ENCODE measurements around the gene CCL22.
"Not testable (repeated sequence)": the region's sequence is repeated elsewhere in the genome, so short reads cannot be mapped to it uniquely, and the experiment has no call there.

Gene CCL22, protein sequence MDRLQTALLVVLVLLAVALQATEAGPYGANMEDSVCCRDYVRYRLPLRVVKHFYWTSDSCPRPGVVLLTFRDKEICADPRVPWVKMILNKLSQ

DNA sequence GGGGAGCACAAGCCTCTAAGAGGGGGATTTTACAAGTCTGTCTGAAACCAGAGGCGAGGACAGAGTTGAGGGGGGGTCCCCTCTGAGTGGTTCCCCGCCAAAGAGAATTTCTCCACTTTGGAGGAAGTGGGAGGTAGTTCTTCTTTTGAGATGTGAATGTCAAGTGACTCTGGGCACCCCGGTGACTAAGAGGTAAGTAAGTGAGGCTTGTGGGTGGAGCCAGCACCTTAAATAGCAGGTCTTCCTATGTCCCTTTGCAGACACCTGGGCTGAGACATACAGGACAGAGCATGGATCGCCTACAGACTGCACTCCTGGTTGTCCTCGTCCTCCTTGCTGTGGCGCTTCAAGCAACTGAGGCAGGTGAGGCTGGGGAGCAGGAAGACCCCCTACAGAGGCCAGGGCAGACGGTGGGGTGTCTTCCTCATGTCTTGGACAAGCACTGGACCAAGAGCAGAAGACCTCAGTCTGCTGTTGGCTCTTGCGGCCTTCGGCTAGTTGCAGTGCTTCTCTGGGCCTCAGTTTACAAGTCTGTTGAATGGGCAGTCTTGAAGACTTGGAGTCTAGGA, at the start of gene CCL22:
Gene CCL22, plus strand, starts transcription at position 257 of the 569 bp plus-strand sequence. Its CDS starts 34 bp downstream, at position 291.
- no peak for DNase-seq

DNA sequence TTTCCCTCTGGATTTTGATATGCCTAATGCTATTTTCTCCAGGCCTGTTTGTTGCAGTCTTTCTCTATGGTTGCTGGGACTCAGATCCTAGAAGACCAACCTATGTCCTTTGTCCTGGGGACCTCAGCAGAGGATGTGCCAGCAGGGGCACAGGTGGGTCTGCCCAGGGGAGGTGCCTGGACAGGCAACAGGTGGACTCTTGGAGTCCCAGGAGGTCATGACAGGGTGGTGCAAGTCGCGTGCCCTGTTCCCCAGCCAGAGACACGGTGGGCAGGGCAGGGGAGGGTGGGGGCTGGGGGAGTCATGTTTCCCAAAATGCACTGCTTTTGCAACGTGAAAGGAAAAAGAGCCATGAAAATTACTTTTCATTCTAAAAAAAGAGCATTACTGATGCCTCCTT, 47.8 kb upstream of the CCL22 start:
- DNase-seq, result no peak

DNA sequence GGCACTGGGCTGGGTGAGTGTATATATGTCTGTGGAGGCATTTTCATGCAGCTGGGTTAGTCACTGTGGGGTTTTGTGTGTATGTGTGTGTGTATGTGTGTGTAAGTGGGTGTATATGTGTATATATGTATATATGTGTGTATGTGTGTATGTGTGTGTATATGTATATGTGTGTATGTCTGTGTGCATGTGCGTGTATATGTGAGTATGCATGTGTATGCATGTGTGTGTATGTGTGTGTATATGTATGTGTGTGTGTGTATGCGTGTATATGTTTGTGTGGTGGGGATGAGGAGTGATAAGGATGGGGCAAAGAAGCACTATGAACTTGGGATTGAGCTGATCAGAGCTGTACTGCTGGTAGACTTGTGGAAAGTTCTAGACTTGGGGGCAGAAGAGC, 45.1 kb upstream of the CCL22 start:
- no peak for DNase-seq

DNA sequence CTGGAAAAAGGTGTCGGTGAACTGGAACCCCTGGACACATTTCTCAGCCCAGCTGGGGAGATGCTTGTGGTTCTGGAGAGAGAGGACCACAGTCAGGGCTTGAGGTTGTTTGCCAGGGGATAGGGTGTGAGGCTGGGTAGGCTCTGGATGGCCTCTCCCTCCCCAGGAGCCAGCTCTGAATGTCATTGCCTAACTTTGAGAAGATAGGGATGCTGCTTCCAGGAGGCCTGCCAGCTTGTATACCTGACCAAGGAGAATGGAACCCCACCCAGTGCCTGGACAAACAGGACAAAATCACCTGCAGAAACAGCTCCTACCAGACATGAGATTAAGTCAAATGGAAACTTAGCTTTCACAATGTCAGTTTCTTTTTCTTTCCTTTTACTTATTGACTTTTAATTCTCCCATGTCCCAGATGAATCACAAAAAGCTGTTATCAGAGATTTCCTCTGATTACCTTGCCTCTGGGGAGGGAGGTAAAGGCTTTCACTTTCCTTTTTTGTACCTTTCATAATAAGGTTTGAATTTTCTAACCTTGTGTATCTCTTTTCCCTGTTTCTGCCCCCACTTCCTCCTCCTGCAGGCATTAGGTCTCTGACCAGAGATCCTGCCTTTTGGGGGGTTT, 44.3 kb upstream of the CCL22 start:
- no peak for DNase-seq

DNA sequence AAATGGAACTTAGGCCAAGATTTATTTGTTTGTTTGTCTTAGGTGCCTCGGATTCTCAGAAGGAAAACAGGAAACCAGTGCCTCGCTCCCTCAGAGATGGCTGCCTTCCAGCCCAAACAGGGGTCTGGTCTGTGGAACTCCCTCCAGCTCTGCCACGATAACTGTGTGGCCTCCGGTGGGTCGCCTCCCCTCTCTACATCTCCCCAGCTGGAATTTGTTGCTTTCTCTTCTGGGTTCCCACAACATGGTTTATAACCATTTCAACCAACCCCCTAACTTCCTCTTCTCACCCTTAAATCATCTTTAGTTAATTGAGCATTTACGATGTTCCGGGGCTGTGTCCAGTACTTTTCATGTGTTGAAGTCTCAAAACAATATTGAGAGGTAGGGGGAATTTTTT, 43.2 kb upstream of the CCL22 start:
- no peak for DNase-seq

DNA sequence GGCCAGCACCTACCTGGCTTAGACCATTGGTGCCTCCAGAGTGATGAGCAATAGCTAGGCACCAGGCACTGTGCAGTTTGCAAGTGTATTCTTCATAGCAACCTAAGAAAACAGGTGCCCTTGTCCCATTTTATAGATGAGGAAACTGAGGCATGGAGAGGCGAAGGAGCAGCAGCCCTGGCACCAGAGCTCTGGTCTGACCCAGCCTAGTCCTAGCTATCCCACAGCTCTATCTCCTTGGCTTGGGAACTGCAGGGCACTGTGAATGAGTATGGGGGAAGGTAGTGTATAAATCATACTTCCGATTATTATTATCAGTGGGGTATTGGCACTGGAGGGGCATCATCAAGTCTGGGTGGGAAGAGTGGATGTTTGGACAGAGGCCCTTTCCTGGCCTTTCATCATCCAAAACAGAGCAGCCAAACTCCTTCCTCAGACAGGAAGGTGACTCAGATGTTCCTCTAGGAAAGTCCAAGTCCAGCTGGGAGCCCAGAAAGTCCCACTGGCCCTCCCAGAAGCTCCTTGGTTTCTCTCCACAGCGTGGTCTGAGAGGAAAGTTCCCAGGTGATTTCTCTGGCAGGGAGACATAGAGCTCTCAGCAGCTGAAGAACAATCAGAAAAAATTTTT, 42.1 kb upstream of the CCL22 start:
- DNase-seq, result no peak

DNA sequence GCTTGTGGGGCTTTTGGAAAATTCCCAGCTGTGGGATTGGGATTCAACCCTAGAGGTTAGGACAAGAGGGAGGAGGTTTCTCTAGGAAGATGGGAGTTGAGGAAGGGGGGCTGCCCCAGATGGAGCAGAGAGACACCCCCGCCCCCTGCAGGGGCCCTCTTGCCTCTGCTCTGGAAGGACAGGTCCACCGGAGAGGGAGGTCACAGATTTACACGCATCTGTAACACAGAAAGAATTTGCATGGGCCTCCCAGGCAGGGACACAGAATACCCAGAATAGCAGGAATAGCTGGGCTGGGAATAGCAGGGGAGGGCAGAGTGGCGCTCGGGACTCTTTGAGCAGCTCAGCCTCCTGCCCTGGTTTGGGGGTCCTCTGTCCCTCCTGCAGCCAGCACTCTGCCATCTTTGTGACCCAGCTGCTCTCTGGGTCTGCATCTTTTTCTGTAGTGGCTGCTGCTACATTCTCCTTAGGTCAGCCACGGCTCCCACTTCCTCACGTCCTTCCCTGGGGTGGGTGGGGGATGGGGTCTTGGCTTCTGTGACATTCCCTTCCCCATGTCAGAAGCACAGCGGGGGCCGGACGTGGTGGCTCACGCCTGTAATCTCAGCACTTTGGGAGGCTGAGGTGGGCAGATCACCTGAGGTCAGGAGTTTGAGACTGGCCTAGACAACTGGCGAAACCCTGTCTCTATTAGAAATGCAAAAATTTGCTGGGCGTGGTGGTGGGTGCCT, 40.2 kb upstream of the CCL22 start:
- DNase-seq, result no peak

DNA sequence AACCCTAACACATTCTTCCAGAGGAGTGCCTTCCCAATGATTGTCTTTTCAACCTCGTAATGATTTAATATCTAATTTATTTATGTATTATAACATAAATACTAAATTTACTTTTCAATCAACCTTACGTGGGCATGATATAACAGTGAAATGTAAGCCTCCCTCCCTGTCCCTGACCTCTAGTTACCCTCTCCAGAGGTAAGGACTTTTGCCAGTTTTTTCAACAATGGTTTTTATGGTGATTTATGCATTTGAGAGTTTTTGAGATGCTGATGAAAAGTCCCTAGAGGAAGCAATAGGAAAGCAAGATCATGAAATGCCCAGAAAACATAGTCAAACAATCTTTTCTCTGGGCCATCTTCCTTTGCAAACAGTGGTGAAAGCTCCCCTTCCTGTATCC, 38.9 kb upstream of the CCL22 start:
- DNase-seq, result no peak

DNA sequence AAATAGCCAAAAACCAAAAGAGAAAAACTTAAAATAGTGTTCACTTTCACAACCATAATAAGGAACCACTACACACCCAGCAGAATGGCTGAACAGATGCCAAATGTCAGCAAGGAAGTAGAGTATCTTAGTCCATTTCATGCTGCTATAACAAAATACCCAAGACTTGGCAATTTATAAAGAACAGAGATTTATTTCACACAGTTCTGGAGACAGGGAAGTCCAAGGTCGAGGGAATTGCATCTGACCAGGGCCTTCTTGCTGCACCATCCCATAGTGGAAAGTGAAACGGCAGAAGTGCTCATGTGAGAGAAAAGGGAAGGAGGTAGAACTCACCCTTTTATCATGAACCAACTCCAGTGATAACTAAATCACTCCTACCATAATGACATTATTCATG, 33.8 kb upstream of the CCL22 start:
- no peak for DNase-seq

DNA sequence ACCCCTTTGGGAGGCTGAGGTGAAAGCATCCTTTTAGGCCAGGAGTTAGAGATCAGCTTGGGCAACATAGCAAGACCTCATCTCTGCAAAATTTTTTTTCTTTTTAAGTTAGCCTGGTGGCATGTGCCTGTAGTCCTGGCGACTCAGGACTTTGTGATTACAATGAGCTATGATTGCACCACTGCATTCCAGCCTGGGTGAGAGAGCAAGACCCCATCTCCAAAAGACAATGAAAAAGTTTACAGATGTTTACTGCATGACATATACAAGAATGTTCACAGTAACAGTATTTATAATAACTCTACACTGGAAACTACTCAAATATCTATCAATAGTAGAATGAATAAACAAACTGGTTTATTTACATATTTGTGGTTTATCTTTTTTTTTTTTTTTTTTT, 33.1 kb upstream of the CCL22 start:
- DNase-seq, result no peak

DNA sequence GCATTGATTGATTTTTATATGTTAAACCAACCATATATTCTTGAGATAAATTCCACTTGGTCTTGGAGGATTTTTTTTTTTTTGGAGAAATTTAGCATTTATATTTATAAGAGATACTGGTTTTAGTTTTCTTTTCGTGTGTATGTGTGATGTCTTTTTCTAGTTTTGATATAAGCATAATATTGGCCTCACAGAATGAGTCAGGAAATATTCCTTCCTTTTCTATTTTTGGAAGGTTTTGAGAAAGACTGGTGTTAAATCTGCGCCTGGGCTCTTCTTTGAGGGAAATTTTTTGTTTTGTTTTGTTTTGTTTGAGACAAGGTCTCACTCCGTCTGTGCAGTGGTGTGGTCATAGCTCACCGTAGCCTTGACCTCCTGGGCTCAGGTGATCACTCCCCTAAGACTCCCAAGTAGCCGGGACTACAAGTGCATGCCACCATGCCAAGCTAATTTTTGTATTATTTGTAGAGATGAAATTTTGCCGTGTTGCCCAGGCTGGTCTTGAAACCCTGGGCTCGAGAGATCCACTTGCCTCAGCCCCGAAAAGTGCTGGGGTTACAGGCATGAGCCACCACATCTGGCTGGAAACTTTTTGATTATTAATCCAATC, 28.8 kb upstream of the CCL22 start:
- DNase-seq, result no peak

DNA sequence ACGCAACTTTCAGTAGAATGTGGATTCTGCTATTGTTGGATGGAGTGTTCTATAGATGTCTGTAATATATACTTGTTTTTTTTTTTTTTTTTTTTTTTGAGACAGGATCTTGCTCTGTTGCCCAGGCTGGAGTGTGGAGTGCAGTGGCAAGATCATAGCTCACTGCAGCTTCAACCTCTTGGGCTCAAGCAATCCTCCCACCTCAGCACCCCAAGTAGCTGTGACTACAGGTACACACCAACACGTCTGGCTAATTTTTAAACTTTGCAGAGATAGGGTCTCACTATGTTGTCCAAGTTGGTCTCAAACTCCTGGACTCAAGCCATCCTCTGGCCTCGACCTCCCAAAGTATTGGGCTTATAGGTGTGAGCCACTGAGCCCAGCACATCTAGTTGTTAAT, 27.2 kb upstream of the CCL22 start:
- no peak for DNase-seq

DNA sequence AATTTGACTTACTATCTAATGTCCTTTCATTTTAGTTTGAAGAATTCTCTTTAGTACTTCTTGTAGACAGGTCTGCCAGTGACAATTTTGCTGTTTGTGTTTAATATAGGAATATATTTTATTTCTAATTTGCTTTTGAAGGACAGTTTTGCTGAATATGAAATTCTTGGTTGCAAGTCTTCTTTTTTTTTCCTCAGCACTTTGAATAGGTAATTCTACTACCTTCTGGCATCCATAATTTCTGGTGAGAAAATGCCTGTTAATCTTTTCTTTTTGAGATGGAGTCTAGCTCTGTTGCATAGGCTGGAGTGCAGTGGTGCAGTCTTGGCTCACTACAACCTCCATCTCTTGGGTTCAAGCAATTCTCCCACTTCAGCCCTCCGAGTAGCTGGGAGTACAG, 25.2 kb upstream of the CCL22 start:
- DNase-seq, result no peak

DNA sequence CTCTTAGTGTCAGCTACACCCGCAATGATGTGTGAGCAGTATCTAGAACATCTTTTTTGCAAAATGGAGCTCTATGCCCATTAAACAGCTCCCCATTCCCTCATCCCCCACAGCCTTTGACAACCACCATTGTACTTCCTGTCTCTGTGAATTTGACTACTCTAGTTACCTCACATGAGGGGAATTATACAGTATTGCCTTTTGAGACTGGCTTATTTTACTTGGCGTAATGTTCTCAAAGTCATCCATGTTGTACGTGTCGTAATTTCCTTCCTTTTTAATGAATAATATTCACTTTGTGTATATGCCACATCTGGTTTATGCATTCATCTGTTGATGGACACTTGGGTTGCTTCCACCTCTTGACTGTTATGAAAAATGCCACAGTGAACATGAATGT, 23.2 kb upstream of the CCL22 start:
- no peak for DNase-seq

DNA sequence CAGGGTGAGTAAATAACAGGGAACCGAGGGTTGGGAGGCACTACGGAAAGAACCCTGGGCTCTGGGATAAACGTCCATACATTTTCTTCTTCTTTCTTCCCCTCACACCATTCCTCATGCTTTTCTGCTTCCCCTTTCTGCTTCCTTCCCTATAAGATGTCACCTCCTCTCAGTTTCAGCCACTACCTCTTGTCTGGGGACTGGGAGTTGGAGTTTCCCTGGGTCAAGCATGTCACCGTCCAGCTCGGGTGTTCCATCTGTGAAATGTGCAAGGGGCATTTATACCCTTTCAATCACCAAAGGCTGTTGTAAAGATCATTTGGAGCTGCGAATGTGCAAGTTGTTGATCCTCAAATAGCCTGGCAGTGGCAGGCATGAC, 17.5 kb upstream of the CCL22 start:
- no peak for DNase-seq

DNA sequence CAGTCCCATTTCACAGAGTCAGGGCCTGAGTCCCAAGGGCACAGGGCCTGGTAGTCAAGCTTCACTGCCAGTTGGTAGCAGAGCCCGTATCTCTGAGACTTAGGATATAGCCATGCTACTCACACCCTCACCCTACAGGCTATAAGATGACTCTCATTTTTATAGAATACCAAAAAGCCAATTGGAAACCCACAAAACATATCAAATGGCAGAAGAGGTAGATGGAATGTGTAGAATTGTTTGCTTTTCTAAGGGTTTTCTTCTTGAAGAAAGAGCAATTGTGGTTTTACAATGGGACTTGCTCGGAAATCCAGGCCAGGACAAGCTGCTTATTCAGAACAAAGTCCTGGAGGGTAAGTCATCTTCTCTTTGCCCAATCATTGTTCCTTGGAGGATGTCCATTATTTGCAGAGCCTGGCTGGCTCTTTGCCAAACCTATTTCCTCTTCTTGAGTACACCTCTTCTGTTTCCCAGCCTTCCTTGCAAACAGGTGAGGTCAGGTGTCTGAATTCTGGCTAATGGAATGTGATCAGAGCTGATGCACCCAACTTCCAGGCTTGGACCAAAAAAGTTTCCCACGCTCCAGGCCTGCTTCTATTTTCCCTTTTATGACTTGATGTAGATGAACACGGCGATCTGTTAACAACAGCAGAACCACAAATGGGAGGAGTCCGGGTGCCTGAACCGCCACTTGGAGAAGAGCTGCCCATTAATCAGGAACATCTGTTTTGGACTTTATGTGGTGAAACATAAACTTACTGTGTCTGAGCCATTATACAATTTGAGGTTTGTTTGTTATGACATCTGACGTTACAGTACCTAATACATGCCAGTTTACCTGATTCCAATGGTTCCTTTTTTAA, 16.9 kb upstream of the CCL22 start:
- DNase-seq, result no peak

DNA sequence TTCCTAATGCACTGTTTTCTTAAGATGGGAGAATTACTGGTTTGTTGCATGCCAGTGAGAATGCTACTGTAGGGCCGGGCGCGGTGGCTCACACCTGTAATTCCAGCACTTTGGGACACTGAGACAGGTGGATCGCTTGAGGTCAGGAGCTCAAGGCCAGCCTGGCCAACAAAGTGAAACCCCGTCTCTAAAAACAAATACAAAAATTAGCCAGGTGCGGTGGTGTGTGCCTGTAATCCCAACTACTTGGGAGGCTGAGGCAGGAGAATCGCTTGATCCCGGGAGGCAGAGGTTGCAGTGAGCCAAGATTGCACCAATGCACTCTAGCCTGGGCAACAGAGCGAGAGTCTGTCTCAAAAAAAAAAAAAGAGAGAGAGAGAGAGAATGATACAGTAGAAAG, 16.0 kb upstream of the CCL22 start:
- DNase-seq, result not testable (repeated sequence)

DNA sequence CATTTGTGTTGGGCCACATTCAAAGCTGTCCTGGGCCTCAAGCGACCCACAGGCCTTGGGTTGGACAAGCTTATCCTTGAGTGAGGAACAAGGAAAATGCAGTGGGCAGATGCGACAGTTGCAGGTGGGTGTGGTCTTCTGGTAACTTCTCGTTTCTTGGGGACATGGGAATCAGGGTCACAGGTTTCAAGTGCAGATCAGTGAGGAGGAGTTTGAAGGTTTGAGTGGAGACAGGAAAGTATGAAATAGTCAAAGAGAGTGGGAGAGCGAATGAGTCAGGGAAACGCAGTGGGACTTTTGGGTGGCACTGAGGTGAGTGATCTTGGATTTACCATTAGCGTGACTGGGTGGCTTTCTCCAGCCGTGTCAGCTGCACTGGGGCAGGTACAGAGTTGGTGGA, 15.4 kb upstream of the CCL22 start:
- no peak for DNase-seq

DNA sequence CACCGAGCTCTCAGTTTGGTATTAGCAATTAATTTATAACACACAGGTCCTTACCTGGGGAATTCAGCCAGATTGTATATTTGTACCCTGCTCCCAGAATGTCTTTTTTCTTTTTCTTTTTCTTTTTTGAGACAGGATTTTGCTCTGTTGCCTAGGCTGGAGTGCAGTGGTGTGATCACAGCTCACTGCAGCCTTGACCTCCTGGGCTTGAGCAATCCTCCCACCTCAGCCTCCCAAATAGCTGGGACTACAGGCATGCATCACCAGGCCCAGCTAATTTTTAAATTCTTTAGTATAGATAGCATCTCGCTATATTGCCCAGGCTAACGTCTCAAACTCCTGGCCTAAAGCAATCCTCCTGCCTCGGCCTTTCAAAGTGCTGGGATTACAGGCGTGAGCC, 14.5 kb upstream of the CCL22 start:
- not testable (repeated sequence) for DNase-seq

DNA sequence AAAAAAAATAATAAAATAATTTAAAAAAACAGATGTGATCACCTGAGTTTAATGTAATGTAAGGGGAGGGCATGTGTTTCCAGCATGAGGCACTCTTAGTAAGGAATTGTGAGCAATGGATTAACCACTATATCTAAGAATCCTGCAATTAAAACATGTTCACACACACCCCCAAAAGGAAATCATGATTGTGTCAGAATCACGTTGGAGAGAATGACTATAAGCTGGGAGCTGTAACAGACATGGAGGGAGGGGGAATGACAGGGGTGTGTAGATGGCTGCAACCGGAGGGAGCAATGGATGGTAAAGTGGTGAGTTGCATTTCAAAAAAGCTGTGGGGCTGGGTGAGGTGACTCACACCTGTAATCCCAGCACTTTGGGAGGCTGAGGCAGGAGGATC, 13.6 kb upstream of the CCL22 start:
- no peak for DNase-seq

DNA sequence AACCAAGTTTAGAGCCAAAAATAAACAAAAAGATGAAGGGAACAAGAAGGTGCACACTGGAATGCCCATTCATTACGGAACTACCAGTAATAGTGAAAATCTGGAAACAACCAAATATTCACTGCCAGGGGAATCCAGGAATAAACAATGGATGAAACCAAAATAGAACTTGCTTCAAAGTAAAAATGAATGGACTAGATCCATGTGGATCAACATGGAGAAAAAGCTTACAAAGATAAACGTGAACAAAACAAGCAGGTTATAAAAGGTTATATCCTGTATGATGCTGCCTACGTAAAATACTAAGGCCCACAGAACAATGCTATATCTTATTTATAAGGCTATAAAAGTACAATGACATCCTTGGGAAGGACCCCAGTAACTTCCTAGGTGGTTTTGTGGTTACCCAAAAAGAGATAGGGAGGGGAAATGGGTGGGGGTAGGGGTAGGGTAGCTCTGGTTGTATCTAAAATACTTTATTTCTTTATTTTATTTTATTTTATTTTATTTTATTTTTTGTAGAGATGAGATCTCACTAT, 12.8 kb upstream of the CCL22 start:
- DNase-seq, result no peak

DNA sequence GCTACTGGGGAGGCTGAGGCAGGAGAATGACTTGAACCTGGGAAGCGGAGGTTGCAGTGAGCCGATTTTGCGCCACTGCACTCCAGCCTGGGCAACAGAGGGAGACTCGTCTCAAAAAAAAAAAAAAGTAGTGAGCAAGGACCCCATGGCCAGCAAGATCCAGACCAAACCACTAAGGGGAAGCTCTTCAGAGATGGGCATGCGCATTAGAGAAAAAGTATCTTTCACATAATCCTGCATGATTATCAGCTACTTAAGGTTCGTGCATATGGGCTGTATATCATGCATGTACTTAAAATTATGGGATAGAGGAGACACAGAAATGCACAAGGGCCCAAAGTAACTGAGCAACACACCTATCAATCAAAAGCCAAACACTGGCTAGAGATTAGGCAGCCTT, 10.7 kb upstream of the CCL22 start:
- no peak for DNase-seq

All from NCI-H2171 treated with DMSO at 0.1 percent for 48 hours (cell line).